T1000 (cell line): Measurements from ENCODE around the gene SLC11A1.

Experiments
- DNase-seq: peaks from one replicate; lab custom pipeline; 2025; ENCODE audit warnings: mixed read lengths; lab: John Stamatoyannopoulos, UW

Gene SLC11A1

DNA sequence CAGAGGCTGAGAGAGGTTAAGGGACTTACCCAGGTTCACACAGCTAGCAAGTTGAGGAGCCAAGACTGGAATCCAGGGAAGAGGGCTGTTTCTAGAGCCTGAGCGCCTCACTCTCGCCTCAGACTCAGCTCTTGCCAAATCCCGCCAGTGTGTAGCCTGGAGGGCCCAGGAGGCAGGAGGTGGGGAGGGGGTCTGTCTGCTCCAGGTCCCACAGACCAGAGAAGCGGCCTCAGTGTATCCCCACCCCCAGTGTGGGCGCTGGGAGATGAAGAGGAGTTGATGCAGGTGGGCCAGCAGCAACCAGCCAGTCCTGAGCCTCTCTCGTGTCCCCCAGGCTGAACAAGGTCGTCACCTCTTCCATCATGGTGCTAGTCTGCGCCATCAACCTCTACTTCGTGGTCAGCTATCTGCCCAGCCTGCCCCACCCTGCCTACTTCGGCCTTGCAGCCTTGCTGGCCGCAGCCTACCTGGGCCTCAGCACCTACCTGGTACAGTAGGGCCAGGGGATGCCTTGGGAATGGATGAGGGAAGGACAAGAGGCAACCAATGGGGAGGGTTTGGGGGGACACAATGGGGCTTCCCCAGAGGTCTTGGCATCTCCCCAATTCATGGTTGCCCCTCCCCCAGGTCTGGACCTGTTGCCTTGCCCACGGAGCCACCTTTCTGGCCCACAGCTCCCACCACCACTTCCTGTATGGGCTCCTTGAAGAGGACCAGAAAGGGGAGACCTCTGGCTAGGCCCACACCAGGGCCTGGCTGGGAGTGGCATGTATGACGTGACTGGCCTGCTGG is 12.4 kb downstream of the SLC11A1 start:
- no peak for DNase-seq

- DNase-seq: no peak
Observed at GRCh38 chr2:218395090-218395444, 13.0 kb downstream of the SLC11A1 start.

DNA sequence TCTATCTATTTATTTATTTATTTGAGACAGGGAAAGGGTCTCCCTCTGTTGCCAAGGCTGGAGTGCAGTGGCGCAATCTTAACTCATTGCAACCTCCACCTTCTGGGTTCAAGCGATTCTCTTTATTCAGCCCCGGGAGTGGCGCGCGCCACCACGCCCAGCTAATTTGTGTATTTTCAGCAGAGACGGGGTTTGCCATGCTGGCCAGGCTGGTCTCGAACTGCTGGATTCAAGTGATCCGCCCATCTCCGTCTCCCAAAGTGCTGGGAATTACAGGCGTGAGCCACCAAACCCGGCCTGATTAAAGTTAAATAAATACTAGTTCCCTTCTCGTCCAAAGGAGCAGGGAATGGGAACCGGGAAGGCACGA is 13.4 kb downstream of the SLC11A1 start:
- no peak for DNase-seq

DNA sequence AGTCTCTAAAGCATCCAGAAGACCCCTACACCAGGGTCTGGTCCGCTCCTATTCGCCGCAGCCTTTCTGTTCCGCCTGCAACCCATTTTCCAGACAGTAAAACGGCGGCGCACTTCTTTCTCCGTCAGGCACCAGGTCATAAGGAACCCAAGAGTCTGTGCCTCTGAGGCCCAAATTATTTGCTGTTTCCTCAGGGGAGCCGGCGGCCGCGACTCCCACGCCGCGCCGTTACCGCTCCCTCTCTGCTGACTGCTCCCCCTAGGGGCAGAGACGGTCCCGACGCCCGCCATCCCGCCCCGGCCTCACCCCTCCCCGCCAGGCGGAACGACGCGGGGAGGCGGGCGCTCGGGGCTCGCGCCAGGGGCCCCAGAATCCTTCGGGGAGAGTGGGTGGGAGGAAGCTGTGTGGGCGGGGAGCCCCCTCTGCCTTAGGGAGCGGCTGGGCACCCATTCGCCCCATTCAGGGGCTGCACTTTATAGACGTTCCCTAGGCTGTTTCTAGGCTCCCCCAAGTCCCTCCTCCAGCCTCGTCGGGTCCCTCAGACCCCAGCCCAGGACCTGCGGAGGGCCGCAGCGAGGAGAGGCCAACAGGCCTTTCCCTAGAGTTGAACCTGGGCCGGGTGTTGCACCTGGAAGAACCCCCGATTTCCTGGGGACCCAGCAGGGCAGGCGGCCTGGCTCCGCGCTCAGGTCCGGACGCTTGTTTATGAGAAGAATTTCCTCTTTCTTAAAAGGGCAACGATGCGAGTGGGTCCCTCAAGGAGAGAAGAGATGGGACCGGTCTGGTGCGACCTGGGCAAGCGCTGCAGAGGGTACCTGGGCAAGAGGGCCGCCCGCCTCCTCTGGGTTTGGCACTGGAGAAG is 14.0 kb downstream of the SLC11A1 start:
- DNase-seq: peak; percentile 90

- DNase-seq: no peak
Observed at GRCh38 chr2:218396688-218397462, 14.8 kb downstream of the SLC11A1 start.

GRCh38 chr2:218397463-218397819 is 15.4 kb downstream of the SLC11A1 start:
- DNase-seq: no peak

DNA sequence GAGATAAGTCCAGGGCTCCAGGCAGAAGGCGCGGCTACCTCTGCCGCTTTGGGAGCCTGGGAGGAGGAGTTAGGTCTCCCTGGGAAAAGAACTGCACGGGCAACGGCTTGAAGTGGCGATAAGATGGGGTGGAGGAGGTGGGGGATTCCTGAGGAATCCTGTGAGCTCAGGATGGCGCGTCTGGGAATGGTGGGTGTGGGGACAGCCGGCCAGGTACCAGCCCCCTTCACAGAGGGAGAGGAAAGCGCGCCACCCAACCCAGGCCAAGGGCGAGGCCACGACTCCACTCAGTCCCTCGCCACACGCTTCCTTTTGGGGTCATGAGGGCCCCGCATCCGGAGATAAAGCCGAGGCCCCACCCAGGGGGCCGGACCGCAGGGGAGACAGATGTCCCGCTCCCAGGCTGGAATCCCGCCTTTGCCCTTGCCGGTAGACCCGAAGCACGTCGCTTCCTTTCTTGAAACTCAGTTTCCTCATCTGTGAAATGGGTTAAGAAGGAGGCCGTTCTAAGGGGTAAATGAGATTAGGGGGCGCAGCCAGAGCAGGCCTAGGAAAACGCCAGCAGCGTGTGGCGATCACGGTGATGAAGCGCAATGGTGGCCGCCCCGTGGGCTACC is 15.9 kb downstream of the SLC11A1 start:
- peak; percentile 39 for DNase-seq

- DNase-seq: no peak
Observed at GRCh38 chr2:218398437-218399390, 16.6 kb downstream of the SLC11A1 start.

GRCh38 chr2:218399391-218400166 is 17.5 kb downstream of the SLC11A1 start, which contains the start of gene CTDSP1:
Gene CTDSP1, plus strand, starts transcription at chr2:218399868. Its CDS starts 223 bp downstream, at chr2:218400091.
- DNase-seq: peak; percentile 93

DNA sequence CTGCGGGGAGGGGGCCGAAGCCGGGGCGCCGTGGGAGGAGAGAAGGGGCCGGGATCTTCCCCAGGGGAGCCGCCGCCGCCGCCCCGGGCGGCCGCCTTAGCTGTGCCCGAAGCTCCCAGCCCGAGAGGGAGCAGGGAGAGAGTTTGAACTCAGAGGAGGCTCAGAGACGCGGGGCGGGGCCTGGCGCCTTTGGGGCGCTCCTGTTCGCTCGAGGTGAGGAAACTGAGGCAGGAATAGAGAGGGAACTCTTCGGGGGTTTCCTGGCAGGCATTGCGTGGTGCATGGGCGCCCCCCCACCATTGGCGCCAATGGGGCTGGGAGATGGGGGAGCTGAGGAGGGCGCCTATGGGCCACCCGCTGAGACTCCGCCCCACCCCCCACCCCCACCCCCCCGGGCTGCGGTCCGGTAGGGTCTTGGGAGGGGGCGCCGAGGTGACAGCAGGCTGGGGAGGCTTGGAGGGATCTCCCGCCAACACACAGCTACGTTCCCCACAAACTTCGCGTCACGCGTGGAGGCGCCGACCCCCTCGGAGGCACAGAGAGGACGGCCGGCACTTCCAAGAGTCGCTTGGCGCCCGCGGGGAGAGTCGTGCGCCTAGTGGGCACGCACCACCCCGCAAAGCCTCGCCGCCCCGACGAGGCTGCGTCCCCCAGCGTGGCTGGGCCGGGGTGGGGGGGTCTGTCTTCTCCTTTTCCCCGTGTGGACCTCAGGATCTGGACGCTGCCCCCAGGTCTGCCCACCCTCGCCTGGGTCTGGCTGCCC is 18.3 kb downstream of the SLC11A1 start:
- DNase-seq: no peak

GRCh38 chr2:218400930-218401881 is 19.1 kb downstream of the SLC11A1 start:
- DNase-seq: no peak

DNA sequence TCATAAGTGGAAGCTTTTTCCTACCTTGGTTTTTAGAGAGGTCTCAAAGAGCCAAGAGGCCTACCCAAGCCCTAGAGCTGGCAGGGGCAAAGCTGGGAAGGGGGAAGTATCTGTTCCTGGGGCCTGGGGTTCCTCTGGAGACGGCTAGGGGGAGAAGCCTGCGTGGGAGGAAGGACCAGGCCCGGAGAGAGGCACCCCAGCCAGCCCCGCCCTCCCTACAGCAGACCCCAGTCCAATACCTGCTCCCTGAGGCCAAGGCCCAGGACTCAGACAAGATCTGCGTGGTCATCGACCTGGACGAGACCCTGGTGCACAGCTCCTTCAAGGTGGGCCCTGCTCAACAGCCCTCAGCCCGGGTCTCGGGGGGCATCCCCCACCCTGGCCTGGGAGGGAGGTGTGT is 19.8 kb downstream of the SLC11A1 start:
- no peak for DNase-seq

- no peak for DNase-seq
Observed at GRCh38 chr2:218402491-218402901, 20.4 kb downstream of the SLC11A1 start.

DNA sequence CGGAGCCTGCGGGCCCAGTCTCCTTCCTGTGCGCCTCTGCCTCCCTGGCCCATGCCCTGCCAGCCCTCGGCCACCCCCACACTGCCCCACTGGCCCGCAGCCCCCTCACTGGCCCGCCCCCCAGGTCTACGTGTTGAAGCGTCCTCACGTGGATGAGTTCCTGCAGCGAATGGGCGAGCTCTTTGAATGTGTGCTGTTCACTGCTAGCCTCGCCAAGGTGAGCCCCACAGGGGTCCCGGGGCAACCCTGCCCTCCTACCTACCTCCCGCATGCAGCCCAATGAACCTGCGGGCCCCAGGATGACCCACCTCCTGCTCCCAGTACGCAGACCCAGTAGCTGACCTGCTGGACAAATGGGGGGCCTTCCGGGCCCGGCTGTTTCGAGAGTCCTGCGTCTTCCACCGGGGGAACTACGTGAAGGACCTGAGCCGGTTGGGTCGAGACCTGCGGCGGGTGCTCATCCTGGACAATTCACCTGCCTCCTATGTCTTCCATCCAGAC is 20.9 kb downstream of the SLC11A1 start:
- no peak for DNase-seq

DNA sequence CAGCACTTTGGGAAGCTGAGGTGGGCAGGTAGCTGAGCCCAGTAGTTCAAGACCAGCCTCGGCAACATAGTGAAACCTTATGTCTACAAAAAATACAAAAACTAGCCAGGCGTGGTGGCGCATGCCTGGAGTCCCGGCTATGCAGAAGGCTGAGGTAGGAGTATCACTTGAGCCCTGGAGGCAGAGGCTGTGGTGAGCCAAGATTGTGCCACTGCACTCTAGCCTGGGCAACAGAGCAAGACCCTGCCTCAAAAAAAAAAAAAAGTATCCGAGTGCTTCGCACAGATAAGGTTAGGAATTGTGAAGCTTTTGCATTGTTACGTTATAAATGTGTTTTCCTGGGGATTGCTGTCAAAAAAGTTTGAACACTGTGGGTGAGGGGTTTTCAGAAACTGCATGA is 21.7 kb downstream of the SLC11A1 start:
- no peak for DNase-seq

- no peak for DNase-seq
Observed at GRCh38 chr2:218404351-218405085, 22.4 kb downstream of the SLC11A1 start.

GRCh38 chr2:218405086-218405745 is 23.1 kb downstream of the SLC11A1 start:
- DNase-seq: no peak
